Endothelial cell of umbilical vein (primary cell): ENCODE data around the gene RPS24. TPM values are rescaled to one million over a fixed set of nuclear protein-coding genes. Genes with fewer than 3 reads are reported as not detected.

Source experiments
- BruUV-seq: library from RNA; stranded (reverse); fragments of 400-500 nt; replicated peaks from 2 replicates; lab custom pipeline; 2021; lab: Mats Ljungman, UMichigan
- CTCF ChIA-PET: fragments of 300-600, 350-600 bp; sonication (Branson Sonifier 250); formaldehyde crosslinking; loops from one replicate; lab custom pipeline; 2021; ENCODE audit warnings: antibody characterized with exemption, inconsistent platforms; lab: Charles Lee
- POLR2A ChIA-PET: fragments of 300-600, 350-600 bp; sonication (Branson Sonifier 250); formaldehyde crosslinking; loops from one replicate; lab custom pipeline; 2021; ENCODE audit warnings: antibody characterized with exemption, inconsistent platforms; lab: Charles Lee
- DNase-seq: peaks from one replicate; pipeline ENCODE4 v3.0.0-alpha.2; 2011; ENCODE audit warnings: low read depth, low spot score
- FAIRE-seq: peaks from 2 replicates; lab custom pipeline; 2011; peaks lifted over from hg19 to GRCh38; lab: Jason Lieb, UNC
- H2AFZ ChIP-seq: 2 replicates; pipeline ENCODE4 v1.6.0; 2012; ENCODE audit warnings: low read depth, low read length, control low read depth, inconsistent platforms
- H3K27ac ChIP-seq: 2 replicates; pipeline ENCODE4 v1.5.1; 2011; ENCODE audit warnings: low read depth, mild to moderate bottlenecking, control low read depth, low read length, moderate library complexity; ENCODE audit not compliant: insufficient read depth
- H3K27me3 ChIP-seq, 2 experiments: 2 replicates each; pipeline versions ENCODE4 v1.6.0 to v1.6.1; 2011; ENCODE audit warnings: low read length in 2 of 2, mixed read lengths in 1 of 2; ENCODE audit not compliant: control insufficient read depth in 2 of 2, insufficient read depth in 2 of 2
- H3K36me3 ChIP-seq, 2 experiments: 2 replicates in 1 of 2; 3 replicates in 1 of 2; pipeline ENCODE4 v1.5.1; 2011; ENCODE audit warnings: low read length in 2 of 2, mild to moderate bottlenecking in 1 of 2, moderate library complexity in 1 of 2; ENCODE audit not compliant: control insufficient read depth in 2 of 2, insufficient read depth in 2 of 2; ENCODE audit errors: extremely low read depth in 1 of 2
- H3K4me1 ChIP-seq: 3 replicates; pipeline ENCODE4 v1.5.1; 2011; ENCODE audit warnings: mild to moderate bottlenecking, low read length; ENCODE audit not compliant: control insufficient read depth, insufficient read depth; ENCODE audit errors: extremely low read depth
- H3K4me2 ChIP-seq: 2 replicates; pipeline ENCODE4 v1.6.1; 2011; ENCODE audit warnings: low read length, control low read depth, mixed read lengths; ENCODE audit not compliant: insufficient read depth
- H3K4me3 ChIP-seq, 3 experiments: fragments of 200-600 bp in 1 of 3; sonication (generic), shearing (Covaris generic) in 1 of 3; replicated peaks in 1 of 3; 2 replicates each; pipeline ENCODE4 v1.5.1; 2011 to 2016; ENCODE audit warnings: control low read depth in 3 of 3, low read length in 3 of 3, mild to moderate bottlenecking in 2 of 3, inconsistent platforms in 1 of 3, low read depth in 1 of 3, moderate library complexity in 1 of 3; ENCODE audit not compliant: insufficient read depth in 1 of 3
- H3K79me2 ChIP-seq: 2 replicates; pipeline ENCODE4 v1.6.0; 2012; ENCODE audit warnings: low read length, inconsistent platforms; ENCODE audit not compliant: control insufficient read depth, insufficient read depth
- H3K9ac ChIP-seq: replicated peaks from 2 replicates; pipeline ENCODE3; 2011; ENCODE audit warnings: low read length, control low read depth; ENCODE audit not compliant: insufficient read depth; ENCODE audit errors: extremely low read depth
- H3K9me1 ChIP-seq: replicated peaks from 3 replicates; pipeline ENCODE4 v1.6.0; 2011; ENCODE audit warnings: mild to moderate bottlenecking, low read length; ENCODE audit not compliant: control insufficient read depth, insufficient read depth; ENCODE audit errors: extremely low read depth
- H3K9me3 ChIP-seq: replicated peaks from 2 replicates; pipeline ENCODE4 v1.5.1; 2012; ENCODE audit warnings: low read length, inconsistent platforms; ENCODE audit not compliant: control insufficient read depth, insufficient read depth
- H4K20me1 ChIP-seq: replicated peaks from 2 replicates; pipeline ENCODE3; 2011; ENCODE audit warnings: mild to moderate bottlenecking, low read length; ENCODE audit not compliant: control insufficient read depth, insufficient read depth; ENCODE audit errors: extremely low read depth
- CTCF ChIP-seq, 2 donors: IDR thresholded peaks; 1 replicate in 1 of 2; 2 replicates in 1 of 2; pipeline ENCODE4 v1.5.1; 2011; ENCODE audit warnings: low read length in 2 of 2, mild to moderate bottlenecking in 2 of 2, moderate library complexity in 2 of 2, control low read depth in 1 of 2, inconsistent platforms in 1 of 2, low read depth in 1 of 2; ENCODE audit not compliant: insufficient read depth in 1 of 2; ENCODE audit errors: extremely low read depth in 1 of 2
- EZH2 ChIP-seq: IDR thresholded peaks from 2 replicates; pipeline ENCODE4 v1.6.1; 2012; ENCODE audit warnings: borderline replicate concordance, low read depth, mild to moderate bottlenecking, moderate library complexity, low read length, inconsistent platforms; ENCODE audit not compliant: severe bottlenecking
- FOS ChIP-seq: IDR thresholded peaks from 2 replicates; pipeline ENCODE4 v1.6.1; 2011; ENCODE audit warnings: mild to moderate bottlenecking, low read length, moderate library complexity, borderline replicate concordance; ENCODE audit not compliant: insufficient read depth
- GATA2 ChIP-seq: IDR thresholded peaks from 2 replicates; pipeline ENCODE4 v1.7.0; 2011; ENCODE audit warnings: low read depth, mild to moderate bottlenecking, moderate library complexity, mixed read lengths, low read length; ENCODE audit not compliant: insufficient read length, insufficient read depth
- JUN ChIP-seq: IDR thresholded peaks from 2 replicates; pipeline ENCODE4 v1.6.1; 2011; ENCODE audit warnings: borderline replicate concordance, low read depth; ENCODE audit not compliant: insufficient read length, insufficient read depth
- MAX ChIP-seq: IDR thresholded peaks from 2 replicates; pipeline ENCODE4 v1.6.1; 2011; ENCODE audit not compliant: insufficient read depth, insufficient read length
- MYC ChIP-seq: IDR thresholded peaks from one replicate; pipeline ENCODE4 v1.6.1; 2011; ENCODE audit warnings: mild to moderate bottlenecking, low read depth, low read length
- POLR2A ChIP-seq: IDR thresholded peaks from 2 replicates; pipeline ENCODE4 v1.6.1; 2012; ENCODE audit warnings: low read depth, mild to moderate bottlenecking, control low read depth, low read length
- POLR2AphosphoS5 ChIP-seq: IDR thresholded peaks from 2 replicates; pipeline ENCODE4 v1.6.1; 2012; ENCODE audit warnings: low read depth, mild to moderate bottlenecking, control low read depth, low read length, moderate library complexity; ENCODE audit not compliant: insufficient read depth
- dilution Hi-C: fragments of 300-500 bp; cut with MboI; formaldehyde crosslinking; loops from one replicate; pipeline ENCODE4 v1.15.0; 2019; ENCODE audit warnings: low sequenced_read_pairs; ENCODE audit not compliant: extremely low pct_ligation_motif_present
- intact Hi-C: fragments of 100-400 bp; cut with micrococcal nuclease; formaldehyde crosslinking; loops from one replicate; pipeline ENCODE4 v1.10.0; 2022
- polyA plus RNA-seq, 4 experiments: library from polyadenylated mRNA; depleted of rRNA in 3 of 4; stranded (reverse) in 3 of 4; unstranded in 1 of 4; fragments of >200 nt; gene quantifications; 2 replicates each; pipeline versions ENCODE4 v1.2.1 to v1.2.3, GENCODE V29; 2011 to 2012; ENCODE audit warnings: missing spikeins in 1 of 4
- total RNA-seq: library from RNA; stranded (reverse); gene quantifications from 2 replicates; pipeline ENCODE4 v1.2.3, GENCODE V29; 2021

Gene RPS24
- total and polyA plus RNA-seq, 2 donors (not counting 3 experiments of a cell fraction or from before 2014, with no cell fraction given), result 1,446 to 2,326 TPM

- Histone ChIP-seq H2AFZ (no peak overlapping the region), H3K9ac (no peak overlapping the region), H3K4me3 (no peak overlapping the region), H4K20me1 (no peaks in the 10 kb centered on the region), H3K27me3 (peaks cover 0 to 2% of the 10 kb centered on the region in 2 experiments), H3K4me1 (no peaks in the 10 kb centered on the region), H3K79me2 (no peaks in the 10 kb centered on the region), H3K36me3 (no peaks in the 10 kb centered on the region), H3K27ac (no peak overlapping the region), H3K9me1 (no peaks in the 10 kb centered on the region), H3K4me2 (no peak overlapping the region), H3K9me3 (no peaks in the 10 kb centered on the region)
- BruUV-seq, result no TSS peak
- CTCF ChIA-PET, result no interaction called here
- no peak for FAIRE-seq
- DNase-seq, result no peak
- intact Hi-C loops, result no loop called here
- POLR2A ChIA-PET, result no interaction called here
- TF ChIP-seq GATA2 (no peak), CTCF (IDR thresholded peaks at IDR 0.05; ENCODE audit: extremely low read depth in 1 of 2, insufficient read depth in 1 of 2, low read depth in 1 of 2, low read length in 2 of 2) (no peak), POLR2AphosphoS5 (no peak), EZH2 (no peak), POLR2A (no peak), JUN (no peak), MAX (no peak), FOS (no peak), MYC (no peak)
- dilution Hi-C loops, result no loop called here
Observed at GRCh38 chr10:78081292-78081691, 47.6 kb downstream of the RPS24 start.
